Lower leg skin (tissue), 4 donors: ENCODE measurements around the gene PNO1. TPM values are rescaled to one million over a fixed set of nuclear protein-coding genes. Genes with fewer than 3 reads are reported as not detected.

Experiments used
- DNase-seq, 2 donors: peaks; one replicate each; pipeline ENCODE4 v3.0.0-alpha.2; 2019; ENCODE audit warnings: low spot score in 2 of 2
- H3K4me3 ChIP-seq: fragments of 200-600 bp; sonication (generic); 2 replicates; pipeline ENCODE4 v1.5.1; 2017; ENCODE audit warnings: mild to moderate bottlenecking, low read depth; ENCODE audit not compliant: poor library complexity, severe bottlenecking
- CTCF ChIP-seq, 3 donors: fragments of 450-650 bp; IDR thresholded peaks; one replicate each; pipeline ENCODE4 v1.5.1; 2016; ENCODE audit warnings: antibody characterized with exemption in 3 of 3, mild to moderate bottlenecking in 3 of 3, moderate library complexity in 2 of 3
- POLR2A ChIP-seq, 2 donors: fragments of 450-650 bp; IDR thresholded peaks; one replicate each; pipeline ENCODE4 v1.6.1; 2016 to 2017; ENCODE audit warnings: antibody characterized with exemption in 2 of 2, mild to moderate bottlenecking in 1 of 2, moderate library complexity in 1 of 2
- WGBS, 2 donors: methylation state at CpG; one replicate each; pipeline ENCODE4 v1.1.5; 2018; 5-methylcytosine and 5-hydroxymethylcytosine counted together
- intact Hi-C: fragments of 100-400 bp; cut with DNase I; formaldehyde crosslinking; loops from one replicate; pipeline ENCODE4 v1.15.0; 2023; ENCODE audit warnings: low total_unique reads
- total RNA-seq, 4 donors: library from RNA; depleted of rRNA; stranded (reverse); fragments of >200 nt; gene quantifications; one replicate each; pipeline ENCODE4 v1.1.0, GENCODE V29; 2016

The PNO1 gene
- total RNA-seq, 4 donors from 2014 or later: 7.8 to 18.5 (median 13.8) TPM

- no peak for TF ChIP-seq POLR2A (IDR thresholded peaks at IDR 0.05)
- no peak for TF ChIP-seq CTCF (IDR thresholded peaks at IDR 0.05)
- 72 to 76% methylated on average over 5 of the region's 5 CpGs for WGBS, 2 donors
- DNase-seq: no peak
- H3K4me3 ChIP-seq: no peak overlapping the region
- intact Hi-C loops: loop anchor here (10.0 kb wide), 1 partner anchor 315 kb away; no protein-coding TSS in a partner anchor
Measured at GRCh38 chr2:68119504-68119903, 38.2 kb upstream of the PNO1 start.

- H3K4me3 ChIP-seq: no peak overlapping the region
- TF ChIP-seq CTCF (IDR thresholded peaks at IDR 0.05) (peak in 1 of 3 donors; percentile 94), POLR2A (IDR thresholded peaks at IDR 0.05) (no peak)
- intact Hi-C loops: loop anchor here (5.0 kb wide), 1 partner anchor 170 kb away; no protein-coding TSS in a partner anchor
- WGBS, 2 donors: 45 to 47% methylated on average over 16 of the region's 16 CpGs
- DNase-seq: peak; percentile 87 to 97
Measured at GRCh38 chr2:68121873-68122679, 35.6 kb upstream of the PNO1 start.

- TF ChIP-seq CTCF (IDR thresholded peaks at IDR 0.05): no peak
- no peak for TF ChIP-seq POLR2A (IDR thresholded peaks at IDR 0.05)
- H3K4me3 ChIP-seq: no peak overlapping the region
- no peak for DNase-seq
- 32 to 34% methylated on average over 8 of the region's 8 CpGs for WGBS, 2 donors
- intact Hi-C loops: loop anchor here (5.0 kb wide), 1 partner anchor 170 kb away; no protein-coding TSS in a partner anchor
Measured at GRCh38 chr2:68122680-68122964, 35.1 kb upstream of the PNO1 start.

- DNase-seq: no peak
- intact Hi-C loops: loop anchor here (5.0 kb wide), 1 partner anchor 168 kb away; no protein-coding TSS in a partner anchor
- H3K4me3 ChIP-seq: no peak overlapping the region
- 47 to 68% methylated on average over 2 of the region's 2 CpGs for WGBS, 2 donors
- no peak for TF ChIP-seq POLR2A (IDR thresholded peaks at IDR 0.05)
- TF ChIP-seq CTCF (IDR thresholded peaks at IDR 0.05): no peak
Measured at GRCh38 chr2:68124321-68124720, 33.4 kb upstream of the PNO1 start.

- no peak for TF ChIP-seq POLR2A (IDR thresholded peaks at IDR 0.05)
- no peak for TF ChIP-seq CTCF (IDR thresholded peaks at IDR 0.05)
- intact Hi-C loops: no loop called here
- H3K4me3 ChIP-seq: no peak overlapping the region
- DNase-seq: no peak
- 83 to 90% methylated on average over 5 of the region's 5 CpGs for WGBS, 2 donors
Measured at GRCh38 chr2:68125821-68126220, 31.9 kb upstream of the PNO1 start.
